GM06990 (cell line): Measurements from ENCODE around the gene SMARCAL1.

Experiments
- DNase-seq: peaks from one replicate; pipeline ENCODE4 v3.0.0-alpha.2; 2011; ENCODE audit not compliant: insufficient read length; ENCODE audit errors: extremely low read depth
- H3K27me3 ChIP-seq: replicated peaks from 2 replicates; pipeline ENCODE4 v1.6.0; 2011; ENCODE audit warnings: low read length; ENCODE audit not compliant: control insufficient read depth, insufficient read depth
- H3K36me3 ChIP-seq: 2 replicates; pipeline ENCODE4 v1.5.1; 2011; ENCODE audit warnings: low read length; ENCODE audit not compliant: control insufficient read depth, insufficient read depth
- H3K4me3 ChIP-seq: replicated peaks from 2 replicates; pipeline ENCODE4 v1.5.1; 2011; ENCODE audit warnings: low read depth, mild to moderate bottlenecking, control low read depth, low read length
- TF ChIP-seq, protein P1 (sequence below): IDR thresholded peaks from 2 replicates; pipeline ENCODE4 v1.5.1; 2011; ENCODE audit warnings: low read length, control low read depth, mild to moderate bottlenecking, inconsistent platforms; ENCODE audit not compliant: insufficient read depth, poor library complexity, severe bottlenecking

The SMARCAL1 gene

GRCh38 chr2:216519154-216519762, 107.0 kb downstream of the SMARCAL1 start:
- DNase-seq: no peak
- H3K27me3 ChIP-seq: no peaks in the 10 kb centered on the region
- TF ChIP-seq, protein P1, sequence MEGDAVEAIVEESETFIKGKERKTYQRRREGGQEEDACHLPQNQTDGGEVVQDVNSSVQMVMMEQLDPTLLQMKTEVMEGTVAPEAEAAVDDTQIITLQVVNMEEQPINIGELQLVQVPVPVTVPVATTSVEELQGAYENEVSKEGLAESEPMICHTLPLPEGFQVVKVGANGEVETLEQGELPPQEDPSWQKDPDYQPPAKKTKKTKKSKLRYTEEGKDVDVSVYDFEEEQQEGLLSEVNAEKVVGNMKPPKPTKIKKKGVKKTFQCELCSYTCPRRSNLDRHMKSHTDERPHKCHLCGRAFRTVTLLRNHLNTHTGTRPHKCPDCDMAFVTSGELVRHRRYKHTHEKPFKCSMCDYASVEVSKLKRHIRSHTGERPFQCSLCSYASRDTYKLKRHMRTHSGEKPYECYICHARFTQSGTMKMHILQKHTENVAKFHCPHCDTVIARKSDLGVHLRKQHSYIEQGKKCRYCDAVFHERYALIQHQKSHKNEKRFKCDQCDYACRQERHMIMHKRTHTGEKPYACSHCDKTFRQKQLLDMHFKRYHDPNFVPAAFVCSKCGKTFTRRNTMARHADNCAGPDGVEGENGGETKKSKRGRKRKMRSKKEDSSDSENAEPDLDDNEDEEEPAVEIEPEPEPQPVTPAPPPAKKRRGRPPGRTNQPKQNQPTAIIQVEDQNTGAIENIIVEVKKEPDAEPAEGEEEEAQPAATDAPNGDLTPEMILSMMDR: peak; percentile 62
- H3K4me3 ChIP-seq: no peak overlapping the region
- no peaks in the 10 kb centered on the region for H3K36me3 ChIP-seq

DNA sequence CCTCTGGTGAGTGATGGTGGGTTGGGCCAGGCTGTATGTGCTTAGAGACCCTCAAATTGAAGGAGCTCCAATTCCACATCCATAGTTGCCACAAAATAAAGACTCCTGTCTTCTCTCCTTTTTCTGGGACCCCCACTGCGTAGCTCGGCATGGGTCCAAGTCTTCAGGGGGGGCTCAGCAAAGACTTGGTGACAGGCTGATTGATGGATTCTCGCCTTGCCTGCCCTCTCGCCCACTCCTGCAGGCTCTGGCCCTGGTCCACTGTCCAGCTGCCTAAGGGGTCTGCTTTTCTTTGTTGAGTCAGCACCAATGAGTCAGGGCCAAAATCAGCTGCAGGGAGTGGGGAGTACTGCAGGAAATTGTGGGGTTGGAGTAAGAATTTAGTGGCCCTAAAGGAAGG, 107.8 kb downstream of the SMARCAL1 start:
- Histone ChIP-seq H3K4me3 (no peak overlapping the region), H3K27me3 (no peaks in the 10 kb centered on the region), H3K36me3 (no peaks in the 10 kb centered on the region)
- TF ChIP-seq, protein P1: no peak
- DNase-seq: no peak

GRCh38 chr2:216522892-216523502, 110.7 kb downstream of the SMARCAL1 start:
- TF ChIP-seq, protein P1: no peak
- H3K27me3 ChIP-seq: no peaks in the 10 kb centered on the region
- H3K36me3 ChIP-seq: no peaks in the 10 kb centered on the region
- no peak overlapping the region for H3K4me3 ChIP-seq
- DNase-seq: no peak

GRCh38 chr2:216525972-216526371, 113.7 kb downstream of the SMARCAL1 start:
- H3K4me3 ChIP-seq: no peak overlapping the region
- no peaks in the 10 kb centered on the region for H3K27me3 ChIP-seq
- no peak for DNase-seq
- H3K36me3 ChIP-seq: no peaks in the 10 kb centered on the region
- TF ChIP-seq, protein P1: no peak

DNA sequence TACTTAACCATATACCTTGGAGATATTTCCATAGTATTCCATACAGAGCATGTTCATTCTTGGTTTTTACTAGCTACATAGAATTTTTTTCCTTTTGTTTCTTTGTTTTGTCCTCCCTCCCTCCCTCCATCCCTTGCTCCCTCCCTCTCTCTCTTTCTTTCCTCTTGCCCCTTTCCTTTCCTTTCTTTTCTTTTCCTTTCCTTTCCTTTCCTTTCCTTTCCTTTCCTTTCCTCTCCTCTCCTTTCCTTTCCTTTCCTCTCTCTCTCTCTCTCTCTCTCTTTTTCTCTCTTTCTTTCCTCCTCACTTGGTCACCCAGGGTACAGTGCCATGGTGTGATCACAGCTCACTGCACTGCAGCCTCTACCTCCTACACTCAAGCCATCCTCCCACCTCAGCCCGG, 114.7 kb downstream of the SMARCAL1 start:
- TF ChIP-seq, protein P1: no peak
- Histone ChIP-seq H3K36me3 (no peaks in the 10 kb centered on the region), H3K4me3 (no peak overlapping the region), H3K27me3 (no peaks in the 10 kb centered on the region)
- no peak for DNase-seq

- TF ChIP-seq, protein P1: no peak
- Histone ChIP-seq H3K4me3 (no peak overlapping the region), H3K36me3 (no peaks in the 10 kb centered on the region), H3K27me3 (no peaks in the 10 kb centered on the region)
- no peak for DNase-seq
Measured at GRCh38 chr2:216527600-216527999, 115.3 kb downstream of the SMARCAL1 start.
